ENCODE measurements around the gene ERCC6. TPM values are rescaled to one million over a fixed set of nuclear protein-coding genes. Genes with fewer than 3 reads are reported as not detected.

Gene ERCC6
- total and polyA plus RNA-seq, 10 of the 15 experiments (the other 5 are each of a cell fraction or from before 2014, with no cell fraction given): 4.3 to 15.6 (median 7.8) TPM

- Histone ChIP-seq H3K9me3 (replicated peaks; ENCODE audit: control insufficient read depth, insufficient read depth, low read length) (no peaks in the 10 kb centered on the region), H3K4me1 (ENCODE audit: control insufficient read depth, insufficient read depth, low read length) (no peaks in the 10 kb centered on the region; the same call in 1 of the 2 replicates), H2AFZ (ENCODE audit: control insufficient read depth, low read depth, low read length) (no peak overlapping the region), H3K9ac (ENCODE audit: control insufficient read depth, insufficient read depth, low read length) (no peak overlapping the region), H3K27me3 (replicated peaks in 1 of 2; ENCODE audit: control insufficient read depth in 2 of 2, insufficient read depth in 2 of 2, low read length in 1 of 2) (no peaks in the 10 kb centered on the region), H3K79me2 (ENCODE audit: control insufficient read depth, insufficient read depth, low read length) (no peaks in the 10 kb centered on the region; the same call in 1 of the 2 replicates), H4K20me1 (ENCODE audit: control insufficient read depth, insufficient read depth) (no peaks in the 10 kb centered on the region), H3K4me2 (ENCODE audit: control insufficient read depth, insufficient read depth) (no peak overlapping the region), H3K36me3 (ENCODE audit: control insufficient read depth in 2 of 2, insufficient read depth in 2 of 2, low read length in 1 of 2) (peaks cover 6 to 32% of the 10 kb centered on the region in 2 experiments), H3K27ac (ENCODE audit: control insufficient read depth, insufficient read depth) (no peak overlapping the region), H3K4me3 (no peak overlapping the region)
- FAIRE-seq: no peak
- POLR2A ChIA-PET: no interaction called here
- BruUV-seq (replicated peaks): no TSS peak
- in situ Hi-C loops (cut with MboI): no loop called here
- WGBS (ENCODE audit: insufficient coverage, insufficient replicate concordance, low lambda C conversion rate, missing lambda C conversion rate): 46% methylated on average over 2 of the region's 2 CpGs
- no peak for DNase-seq (ENCODE audit: low read depth, low spot score)
- no peak for ATAC-seq
- RAD21 ChIA-PET (ENCODE audit: unreplicated experiment): interaction anchor here (1.2 kb wide), 1 partner anchor 869 kb away, joined by 3 read pairs; no protein-coding TSS in a partner anchor
- CTCF ChIA-PET: interaction anchor here (0.6 to 2.4 kb wide), 4 partner anchors 8 to 26 kb away, joined by 3 to 9 read pairs (median 8); no protein-coding TSS in a partner anchor
- SMC1A ChIA-PET (ENCODE audit: uncharacterized antibody, unreplicated experiment): interaction anchor here (0.7 to 1.7 kb wide), 6 partner anchors 8 to 872 kb away, joined by 3 to 4 read pairs (median 4); partner anchors contain the start of gene ERCC6
- intact Hi-C loops (cut with micrococcal nuclease; ENCODE audit: unreplicated experiment): no loop called here
- TF ChIP-seq IKZF2 (IDR thresholded peaks at IDR 0.05): no peak
- no peak for TF ChIP-seq BCL3 (IDR thresholded peaks at IDR 0.05; ENCODE audit: borderline replicate concordance, insufficient read depth, low read depth, low read length, poor library complexity, severe bottlenecking)
- no peak for TF ChIP-seq TCF3 (IDR thresholded peaks at IDR 0.05; ENCODE audit: borderline replicate concordance, insufficient read depth, low read depth, low read length)
- TF ChIP-seq TCF12 (IDR thresholded peaks at IDR 0.05; ENCODE audit: low read depth, low read length): no peak
- TF ChIP-seq IRF4 (IDR thresholded peaks at IDR 0.05; ENCODE audit: low read depth, low read length): no peak
- TF ChIP-seq ZNF207 (IDR thresholded peaks at IDR 0.05; ENCODE audit: borderline replicate concordance): no peak
- no peak for TF ChIP-seq ATF2 (IDR thresholded peaks at IDR 0.05; ENCODE audit: low read length)
- no peak for TF ChIP-seq SREBF2 (IDR thresholded peaks at IDR 0.05; ENCODE audit: low read length)
- TF ChIP-seq NBN (IDR thresholded peaks at IDR 0.05): no peak
- no peak for TF ChIP-seq CHD4 (IDR thresholded peaks at IDR 0.05)
- TF ChIP-seq MAX (IDR thresholded peaks at IDR 0.05; ENCODE audit: low read depth, low read length): no peak
- no peak for TF ChIP-seq DPF2 (IDR thresholded peaks at IDR 0.05)
- no peak for TF ChIP-seq MEF2A (IDR thresholded peaks at IDR 0.05; ENCODE audit: insufficient read depth, low read depth, low read length)
- no peak for TF ChIP-seq YY1 (IDR thresholded peaks at IDR 0.05; ENCODE audit: low read depth, low read length)
- no peak for TF ChIP-seq SMAD5 (IDR thresholded peaks at IDR 0.05; ENCODE audit: low read depth)
- TF ChIP-seq CHD1 (IDR thresholded peaks at IDR 0.05; ENCODE audit: low read depth, low read length): no peak
- TF ChIP-seq RFX5 (IDR thresholded peaks at IDR 0.05; ENCODE audit: low read depth, low read length): no peak
- TF ChIP-seq IRF3 (IDR thresholded peaks at IDR 0.05): no peak
- TF ChIP-seq USF2 (IDR thresholded peaks at IDR 0.05; ENCODE audit: borderline replicate concordance, low read depth, low read length): no peak
- TF ChIP-seq NFYB (IDR thresholded peaks at IDR 0.05; ENCODE audit: insufficient read depth, low read depth, low read length): no peak
Observed at GRCh38 chr10:49526619-49527018, 12.3 kb downstream of the ERCC6 start.

Data from GM12878 (cell line).